HepG2 (cell line): ENCODE results near the gene GZF1. TPM values are rescaled to one million over a fixed set of nuclear protein-coding genes. Genes with fewer than 3 reads are reported as not detected.

Source experiments
- ESRRA ChIP-seq: sonication (generic); formaldehyde crosslinking; IDR thresholded peaks from 2 replicates; pipeline ENCODE4 v1.5.1; 2020; ENCODE audit warnings: mild to moderate bottlenecking, low read depth, missing genetic modification reagents
- HDAC1 ChIP-seq: sonication (generic); formaldehyde crosslinking; IDR thresholded peaks from 2 replicates; pipeline ENCODE4 v1.5.1; 2020; ENCODE audit warnings: mild to moderate bottlenecking, missing genetic modification reagents
- HNF4A ChIP-seq: sonication (generic); formaldehyde crosslinking; IDR thresholded peaks from 2 replicates; pipeline ENCODE4 v1.4.0; 2020; ENCODE audit warnings: missing genetic modification reagents
- KDM5B ChIP-seq: sonication (generic); formaldehyde crosslinking; IDR thresholded peaks from 2 replicates; pipeline ENCODE4 v1.4.0; 2020; ENCODE audit warnings: missing genetic modification reagents, mild to moderate bottlenecking, borderline replicate concordance
- MTA3 ChIP-seq: sonication (generic); formaldehyde crosslinking; IDR thresholded peaks from 2 replicates; pipeline ENCODE4 v1.4.0; 2020; ENCODE audit warnings: missing genetic modification reagents
- NCOR1 ChIP-seq: fragments of 200-600 bp; sonication (generic); IDR thresholded peaks from 2 replicates; pipeline ENCODE4 v1.7.0; 2017; ENCODE audit warnings: antibody characterized with exemption, low read length, borderline replicate concordance
- PHB2 ChIP-seq: fragments of 450-650 bp; IDR thresholded peaks from 2 replicates; pipeline ENCODE4 v1.6.1; 2018; ENCODE audit not compliant: partially characterized antibody
- RXRB ChIP-seq: IDR thresholded peaks from 2 replicates; pipeline ENCODE4 v1.6.1; 2016; ENCODE audit warnings: borderline replicate concordance, missing genetic modification reagents, missing compliant biosample characterization
- SMAD3 ChIP-seq: sonication (generic); formaldehyde crosslinking; IDR thresholded peaks from 2 replicates; pipeline ENCODE4 v1.4.0; 2020; ENCODE audit warnings: missing genetic modification reagents
- TCF12 ChIP-seq, 2 experiments: fragments of 450-650 bp in 1 of 2; sonication (generic) in 1 of 2; formaldehyde crosslinking in 1 of 2; IDR thresholded peaks; 2 replicates each; pipeline versions ENCODE4 v1.6.1 to v1.8.0; 2017 to 2022; ENCODE audit warnings: antibody characterized with exemption in 1 of 2, mild to moderate bottlenecking in 1 of 2, missing genetic modification reagents in 1 of 2, moderate library complexity in 1 of 2
- YEATS4 ChIP-seq: sonication (generic); formaldehyde crosslinking; IDR thresholded peaks from 2 replicates; pipeline ENCODE4 v1.4.0; 2020; ENCODE audit warnings: missing genetic modification reagents, borderline replicate concordance
- YY1 ChIP-seq: IDR thresholded peaks from 2 replicates; pipeline ENCODE4 v1.6.1; 2011; ENCODE audit warnings: low read length, low read depth, moderate library complexity, mild to moderate bottlenecking; ENCODE audit not compliant: insufficient read depth, insufficient replicate concordance
- ZBTB3 ChIP-seq: sonication (generic); formaldehyde crosslinking; IDR thresholded peaks from 2 replicates; pipeline ENCODE4 v1.4.0; 2020; ENCODE audit warnings: low read depth, mild to moderate bottlenecking, moderate library complexity, missing genetic modification reagents, borderline replicate concordance
- ZNF17 ChIP-seq: sonication (generic); formaldehyde crosslinking; IDR thresholded peaks from 2 replicates; pipeline ENCODE4 v1.5.0; 2020; ENCODE audit warnings: mild to moderate bottlenecking, missing genetic modification reagents
- ZNF34 ChIP-seq: sonication (generic); formaldehyde crosslinking; IDR thresholded peaks from 2 replicates; pipeline ENCODE4 v1.4.0; 2020; ENCODE audit warnings: mild to moderate bottlenecking, missing genetic modification reagents, borderline replicate concordance
- ZNF432 ChIP-seq: sonication (generic); formaldehyde crosslinking; IDR thresholded peaks from 2 replicates; pipeline ENCODE4 v1.5.0; 2020; ENCODE audit warnings: missing genetic modification reagents, mild to moderate bottlenecking, borderline replicate concordance
- ZNF484 ChIP-seq: sonication (generic); formaldehyde crosslinking; IDR thresholded peaks from 2 replicates; pipeline ENCODE4 v1.5.1; 2020; ENCODE audit warnings: mild to moderate bottlenecking, low read depth, missing genetic modification reagents, borderline replicate concordance
- ZNF550 ChIP-seq: sonication (generic); formaldehyde crosslinking; IDR thresholded peaks from 2 replicates; pipeline ENCODE4 v1.4.0; 2020; ENCODE audit warnings: mild to moderate bottlenecking, missing genetic modification reagents, borderline replicate concordance
- ZNF776 ChIP-seq: sonication (generic); formaldehyde crosslinking; IDR thresholded peaks from 2 replicates; pipeline ENCODE4 v1.4.0; 2020; ENCODE audit warnings: mild to moderate bottlenecking, missing genetic modification reagents
- polyA plus RNA-seq, 8 experiments: library from polyadenylated mRNA; depleted of rRNA in 3 of 8; stranded (reverse) in 7 of 8; unstranded in 1 of 8; fragments of >200 nt; fragmentation: Illumina TruSeq in 4 of 8; extraction: Trizol in 4 of 8; gene quantifications; 2 replicates each; pipeline versions ENCODE4 v1.2.1 to v1.2.3, GENCODE V29; 2011 to 2016; ENCODE audit warnings: low read depth in 4 of 8, missing spikeins in 1 of 8, mixed read lengths in 1 of 8; ENCODE audit not compliant: insufficient read depth in 1 of 8
- total RNA-seq, 5 experiments: library from RNA; depleted of rRNA; stranded (reverse); fragments of >200 nt; fragmentation: Illumina TruSeq; extraction: Trizol; gene quantifications; 2 replicates each; pipeline ENCODE4 v1.2.3, GENCODE V29; 2016; ENCODE audit warnings: low read depth in 1 of 5
- TF ChIP-seq, protein P1 (sequence below): sonication (generic); IDR thresholded peaks from 2 replicates; pipeline ENCODE4 v1.6.1; 2016; ENCODE audit warnings: low read depth, borderline replicate concordance
- TF ChIP-seq, protein P2 (sequence below): sonication (generic); formaldehyde crosslinking; IDR thresholded peaks from 2 replicates; pipeline ENCODE4 v1.5.1; 2020; ENCODE audit warnings: mild to moderate bottlenecking, moderate library complexity, missing genetic modification reagents
- TF ChIP-seq, protein P3 (sequence below): IDR thresholded peaks from 2 replicates; pipeline ENCODE4 v1.6.1; 2016; ENCODE audit warnings: control low read depth
- TF ChIP-seq, protein P4 (sequence below): sonication (generic); formaldehyde crosslinking; IDR thresholded peaks from 2 replicates; pipeline ENCODE4 v1.5.0; 2020; ENCODE audit warnings: missing genetic modification reagents
- TF ChIP-seq, protein P5 (sequence below): sonication (generic); formaldehyde crosslinking; IDR thresholded peaks from 2 replicates; pipeline ENCODE4 v1.5.1; 2020; ENCODE audit warnings: missing genetic modification reagents, mild to moderate bottlenecking, borderline replicate concordance

GZF1 gene
- total and polyA plus RNA-seq, 2 of the 13 experiments (the other 11 are each of a cell fraction or from before 2014, with no cell fraction given) = 16.9 to 26.0 TPM

DNA sequence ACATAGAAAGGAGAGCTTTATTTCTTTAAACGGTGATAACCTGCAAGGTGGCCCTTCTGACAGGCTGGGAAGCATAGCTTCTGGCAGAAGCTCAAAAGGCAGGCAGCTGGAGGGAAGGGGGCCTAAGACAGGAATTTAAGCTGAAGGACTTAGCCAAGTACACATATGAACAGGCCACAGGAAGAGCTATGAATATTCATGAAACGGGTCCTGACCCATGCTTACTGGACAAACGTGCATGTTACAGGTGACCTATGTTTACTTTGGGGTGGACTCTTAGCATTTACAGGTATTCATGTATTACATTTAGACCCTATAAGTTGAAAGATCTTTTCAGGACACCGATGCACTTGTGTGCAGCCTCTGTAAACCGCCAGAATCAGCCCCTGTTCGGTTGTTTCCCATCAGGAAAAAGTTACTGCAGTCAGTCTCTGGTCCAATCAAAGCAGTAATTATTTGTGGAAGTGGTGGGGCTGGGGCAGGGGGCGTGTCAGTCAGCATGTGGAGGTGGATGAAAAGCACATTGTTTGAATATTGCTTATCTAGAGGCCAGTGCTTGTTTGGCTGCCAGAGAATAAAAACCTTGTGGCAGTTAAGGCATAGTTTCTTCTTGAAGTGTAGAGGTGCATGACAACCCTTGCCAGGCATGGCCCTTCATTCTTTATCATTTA is 2.9 kb upstream of the GZF1 start (continued):
- TF ChIP-seq KDM5B (CRISPR knock-in tag) = no peak
- TF ChIP-seq YEATS4 (CRISPR knock-in tag) = no peak
- TF ChIP-seq YY1 = no peak
- TF ChIP-seq, protein P1, sequence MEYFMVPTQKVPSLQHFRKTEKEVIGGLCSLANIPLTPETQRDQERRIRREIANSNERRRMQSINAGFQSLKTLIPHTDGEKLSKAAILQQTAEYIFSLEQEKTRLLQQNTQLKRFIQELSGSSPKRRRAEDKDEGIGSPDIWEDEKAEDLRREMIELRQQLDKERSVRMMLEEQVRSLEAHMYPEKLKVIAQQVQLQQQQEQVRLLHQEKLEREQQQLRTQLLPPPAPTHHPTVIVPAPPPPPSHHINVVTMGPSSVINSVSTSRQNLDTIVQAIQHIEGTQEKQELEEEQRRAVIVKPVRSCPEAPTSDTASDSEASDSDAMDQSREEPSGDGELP = 0 out of 2 replicates have a peak, but pooled peaks have one; percentile 38
- 0 out of 2 replicates have a peak, but pooled peaks have one; percentile 25 for TF ChIP-seq HDAC1 (CRISPR knock-in tag)
- TF ChIP-seq, protein P2, sequence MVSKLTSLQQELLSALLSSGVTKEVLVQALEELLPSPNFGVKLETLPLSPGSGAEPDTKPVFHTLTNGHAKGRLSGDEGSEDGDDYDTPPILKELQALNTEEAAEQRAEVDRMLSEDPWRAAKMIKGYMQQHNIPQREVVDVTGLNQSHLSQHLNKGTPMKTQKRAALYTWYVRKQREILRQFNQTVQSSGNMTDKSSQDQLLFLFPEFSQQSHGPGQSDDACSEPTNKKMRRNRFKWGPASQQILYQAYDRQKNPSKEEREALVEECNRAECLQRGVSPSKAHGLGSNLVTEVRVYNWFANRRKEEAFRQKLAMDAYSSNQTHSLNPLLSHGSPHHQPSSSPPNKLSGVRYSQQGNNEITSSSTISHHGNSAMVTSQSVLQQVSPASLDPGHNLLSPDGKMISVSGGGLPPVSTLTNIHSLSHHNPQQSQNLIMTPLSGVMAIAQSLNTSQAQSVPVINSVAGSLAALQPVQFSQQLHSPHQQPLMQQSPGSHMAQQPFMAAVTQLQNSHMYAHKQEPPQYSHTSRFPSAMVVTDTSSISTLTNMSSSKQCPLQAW = peak; percentile 61; the same call in 1 of the 2 replicates
- no peak for TF ChIP-seq ZNF484 (CRISPR knock-in tag)
- TF ChIP-seq ZNF550 (CRISPR knock-in tag) = no peak
- TF ChIP-seq, protein P3, sequence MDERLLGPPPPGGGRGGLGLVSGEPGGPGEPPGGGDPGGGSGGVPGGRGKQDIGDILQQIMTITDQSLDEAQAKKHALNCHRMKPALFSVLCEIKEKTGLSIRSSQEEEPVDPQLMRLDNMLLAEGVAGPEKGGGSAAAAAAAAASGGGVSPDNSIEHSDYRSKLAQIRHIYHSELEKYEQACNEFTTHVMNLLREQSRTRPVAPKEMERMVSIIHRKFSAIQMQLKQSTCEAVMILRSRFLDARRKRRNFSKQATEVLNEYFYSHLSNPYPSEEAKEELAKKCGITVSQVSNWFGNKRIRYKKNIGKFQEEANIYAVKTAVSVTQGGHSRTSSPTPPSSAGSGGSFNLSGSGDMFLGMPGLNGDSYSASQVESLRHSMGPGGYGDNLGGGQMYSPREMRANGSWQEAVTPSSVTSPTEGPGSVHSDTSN (CRISPR knock-in tag) = no peak
- TF ChIP-seq NCOR1 = no peak
- TF ChIP-seq TCF12 (IDR thresholded peaks at IDR 0.05) = no peak
- TF ChIP-seq TCF12 (CRISPR knock-in tag; IDR thresholded peaks at IDR 0.05) = no peak
- no peak for TF ChIP-seq ZNF17 (CRISPR knock-in tag)
- TF ChIP-seq ZNF776 = no peak
- TF ChIP-seq PHB2 = no peak
- no peak for TF ChIP-seq MTA3
- no peak for TF ChIP-seq SMAD3 (CRISPR knock-in tag)
- no peak for TF ChIP-seq ZNF34
- TF ChIP-seq, protein P4, sequence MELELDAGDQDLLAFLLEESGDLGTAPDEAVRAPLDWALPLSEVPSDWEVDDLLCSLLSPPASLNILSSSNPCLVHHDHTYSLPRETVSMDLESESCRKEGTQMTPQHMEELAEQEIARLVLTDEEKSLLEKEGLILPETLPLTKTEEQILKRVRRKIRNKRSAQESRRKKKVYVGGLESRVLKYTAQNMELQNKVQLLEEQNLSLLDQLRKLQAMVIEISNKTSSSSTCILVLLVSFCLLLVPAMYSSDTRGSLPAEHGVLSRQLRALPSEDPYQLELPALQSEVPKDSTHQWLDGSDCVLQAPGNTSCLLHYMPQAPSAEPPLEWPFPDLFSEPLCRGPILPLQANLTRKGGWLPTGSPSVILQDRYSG = no peak
- no peak for TF ChIP-seq ZBTB3
- TF ChIP-seq, protein P5, sequence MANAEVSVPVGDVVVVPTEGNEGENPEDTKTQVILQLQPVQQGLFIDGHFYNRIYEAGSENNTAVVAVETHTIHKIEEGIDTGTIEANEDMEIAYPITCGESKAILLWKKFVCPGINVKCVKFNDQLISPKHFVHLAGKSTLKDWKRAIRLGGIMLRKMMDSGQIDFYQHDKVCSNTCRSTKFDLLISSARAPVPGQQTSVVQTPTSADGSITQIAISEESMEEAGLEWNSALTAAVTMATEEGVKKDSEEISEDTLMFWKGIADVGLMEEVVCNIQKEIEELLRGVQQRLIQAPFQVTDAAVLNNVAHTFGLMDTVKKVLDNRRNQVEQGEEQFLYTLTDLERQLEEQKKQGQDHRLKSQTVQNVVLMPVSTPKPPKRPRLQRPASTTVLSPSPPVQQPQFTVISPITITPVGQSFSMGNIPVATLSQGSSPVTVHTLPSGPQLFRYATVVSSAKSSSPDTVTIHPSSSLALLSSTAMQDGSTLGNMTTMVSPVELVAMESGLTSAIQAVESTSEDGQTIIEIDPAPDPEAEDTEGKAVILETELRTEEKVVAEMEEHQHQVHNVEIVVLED (CRISPR knock-in tag) = no peak
- no peak for TF ChIP-seq ZNF432
- TF ChIP-seq HNF4A (CRISPR knock-in tag) = no peak
- TF ChIP-seq ESRRA (CRISPR knock-in tag) = no peak
- peak; percentile 16; the same call in 1 of the 2 replicates for TF ChIP-seq RXRB (CRISPR knock-in tag)
